Large intestine (tissue), 3 donors: ENCODE data around the gene ZNF77. TPM values are rescaled to one million over a fixed set of nuclear protein-coding genes. Genes with fewer than 3 reads are reported as not detected.
"Not testable (repeated sequence)": the region's sequence is repeated elsewhere in the genome, so short reads cannot be mapped to it uniquely, and the experiment has no call there.

Experiments
- DNase-seq, 2 donors: peaks; one replicate each; pipeline versions ENCODE4 v3.0.0 to v3.0.0-alpha.2; 2013
- H3K27ac ChIP-seq: one replicate; pipeline ENCODE4 v1.5.1; 2013; ENCODE audit warnings: low read length
- H3K27me3 ChIP-seq: 2 replicates; pipeline ENCODE4 v1.6.1; 2013; ENCODE audit warnings: low read length; ENCODE audit not compliant: control insufficient read depth, insufficient read depth
- H3K36me3 ChIP-seq: 2 replicates; pipeline ENCODE4 v1.6.1; 2013; ENCODE audit warnings: low read length; ENCODE audit not compliant: control insufficient read depth, insufficient read depth
- H3K4me1 ChIP-seq: one replicate; pipeline ENCODE4 v1.6.1; 2013; ENCODE audit warnings: low read length; ENCODE audit not compliant: control insufficient read depth, insufficient read depth
- H3K4me3 ChIP-seq: one replicate; pipeline ENCODE4 v1.5.1; 2013; ENCODE audit warnings: low read length
- H3K9me3 ChIP-seq: one replicate; pipeline ENCODE4 v1.6.1; 2013; ENCODE audit warnings: mild to moderate bottlenecking, low read depth, low read length, moderate library complexity; ENCODE audit not compliant: control insufficient read depth
- WGBS: methylation state at CpG from one replicate; pipeline ENCODE4 v1.1.5; 2013; ENCODE audit warnings: low lambda C conversion rate; ENCODE audit not compliant: insufficient coverage; 5-methylcytosine and 5-hydroxymethylcytosine counted together
- polyA plus RNA-seq: library from polyadenylated mRNA; unstranded; fragments of 120-200 nt; gene quantifications from one replicate; pipeline ENCODE4 v1.2.1, GENCODE V29; 2013

Gene ZNF77
- polyA plus RNA-seq, 1 donor, result 7.4 TPM

GRCh38 chr19:2923510-2923909 is 21.3 kb downstream of the ZNF77 start:
- Histone ChIP-seq H3K4me1 (no peaks in the 10 kb centered on the region), H3K27me3 (no peaks in the 10 kb centered on the region), H3K9me3 (peaks cover 22% of the 10 kb centered on the region), H3K36me3 (peaks cover 4% of the 10 kb centered on the region), H3K4me3 (no peak overlapping the region), H3K27ac (no peak overlapping the region)
- WGBS, result no CpG with 5 or more reads among the region's 4 CpGs
- DNase-seq, result no peak

- DNase-seq, result peak in 1 of 2 donors; percentile 12
- Histone ChIP-seq H3K9me3 (peaks cover 24% of the 10 kb centered on the region), H3K4me1 (no peaks in the 10 kb centered on the region), H3K27me3 (no peaks in the 10 kb centered on the region), H3K27ac (no peak overlapping the region), H3K36me3 (peaks cover 6% of the 10 kb centered on the region), H3K4me3 (no peak overlapping the region)
- no CpG with 5 or more reads among the region's 5 CpGs for whole genome bisulfite sequencing
Measured at GRCh38 chr19:2922987-2923386, 21.8 kb downstream of the ZNF77 start.

GRCh38 chr19:2917275-2918184 is 27.2 kb downstream of the ZNF77 start:
- Histone ChIP-seq H3K4me1 (no peaks in the 10 kb centered on the region), H3K9me3 (peaks cover 49% of the 10 kb centered on the region), H3K36me3 (peaks cover 34% of the 10 kb centered on the region), H3K4me3 (no peak overlapping the region), H3K27ac (no peak overlapping the region), H3K27me3 (no peaks in the 10 kb centered on the region)
- DNase-seq, result no peak
- 90% methylated on average over 2 of the region's 16 CpGs for WGBS

- no CpG with 5 or more reads among the region's 5 CpGs for whole genome bisulfite sequencing
Measured at GRCh38 chr19:2912306-2912705, 32.5 kb downstream of the ZNF77 start.

GRCh38 chr19:2906631-2907195 is 38.1 kb downstream of the ZNF77 start:
- no CpG with 5 or more reads among the region's 20 CpGs for WGBS
- Histone ChIP-seq H3K4me1 (peaks cover 9% of the 10 kb centered on the region), H3K36me3 (peaks cover 5% of the 10 kb centered on the region), H3K9me3 (peaks cover 21% of the 10 kb centered on the region), H3K4me3 (no peak overlapping the region), H3K27me3 (no peaks in the 10 kb centered on the region), H3K27ac (no peak overlapping the region)
- DNase-seq, result no peak

More at GRCh38 chr19:2912306-2912705, 32.5 kb downstream of the ZNF77 start:
- Histone ChIP-seq H3K9me3 (peaks cover 57% of the 10 kb centered on the region), H3K4me3 (no peak overlapping the region), H3K27ac (no peak overlapping the region), H3K27me3 (no peaks in the 10 kb centered on the region), H3K4me1 (no peaks in the 10 kb centered on the region), H3K36me3 (peaks cover 27% of the 10 kb centered on the region)
- DNase-seq, result no peak

- DNase-seq, result no peak
- H3K27ac ChIP-seq, result no peak overlapping the region
- no CpG with 5 or more reads among the region's 11 CpGs for WGBS
Measured at GRCh38 chr19:2905918-2906519, 38.8 kb downstream of the ZNF77 start.

GRCh38 chr19:2903326-2903725 is 41.4 kb downstream of the ZNF77 start:
- not testable (repeated sequence) for H3K4me1 ChIP-seq, H3K36me3 ChIP-seq, DNase-seq, H3K9me3 ChIP-seq, H3K4me3 ChIP-seq, H3K27me3 ChIP-seq
- no CpG with 5 or more reads among the region's 13 CpGs for WGBS
- H3K27ac ChIP-seq, result peak overlapping the region; percentile 96

More at GRCh38 chr19:2905918-2906519, 38.8 kb downstream of the ZNF77 start:
- Histone ChIP-seq H3K27me3 (no peaks in the 10 kb centered on the region), H3K4me3 (no peak overlapping the region), H3K4me1 (peaks cover 9% of the 10 kb centered on the region), H3K9me3 (peaks cover 14% of the 10 kb centered on the region), H3K36me3 (peaks cover 5% of the 10 kb centered on the region)

GRCh38 chr19:2902590-2903218 is 42.1 kb downstream of the ZNF77 start:
- peak overlapping the region; percentile 96 for H3K4me3 ChIP-seq
- DNase-seq, result peak; percentile 68 to 79
- no peaks in the 10 kb centered on the region for H3K27me3 ChIP-seq
- peak overlapping the region; percentile 96 for H3K27ac ChIP-seq
- H3K9me3 ChIP-seq, result peaks cover 8% of the 10 kb centered on the region
- H3K36me3 ChIP-seq, result peaks cover 3% of the 10 kb centered on the region
- WGBS, result no CpG with 5 or more reads among the region's 13 CpGs
- peaks cover 9% of the 10 kb centered on the region for H3K4me1 ChIP-seq

- Histone ChIP-seq H3K36me3 (no peaks in the 10 kb centered on the region), H3K27ac (peak within 1 kb of the TSS; percentile 96), H3K4me1 (peaks cover 9% of the 10 kb centered on the region), H3K9me3 (peaks cover 6% of the 10 kb centered on the region), H3K27me3 (no peaks in the 10 kb centered on the region), H3K4me3 (peak within 1 kb of the TSS; percentile 96)
- peak; percentile 99 to 100 for DNase-seq
- WGBS, result no CpG with 5 or more reads among the region's 100 CpGs
Measured at GRCh38 chr19:2900296-2901252, 44.2 kb downstream of the ZNF77 start, which contains the start of gene ZNF57. Gene ZNF57 (plus strand): TSS chr19:2900928. CDS start chr19:2901046, 118 bp downstream.
